HG02642 (cell line): Measurements from ENCODE around the gene PFDN1.

Source experiments
- ATAC-seq: cut with Tn5 transposase; IDR thresholded peaks from one replicate; pipeline ENCODE4 v1.9.1; 2021; ENCODE audit warnings: mild to moderate bottlenecking; ENCODE audit not compliant: unreplicated experiment, poor library complexity

PFDN1 gene

DNA sequence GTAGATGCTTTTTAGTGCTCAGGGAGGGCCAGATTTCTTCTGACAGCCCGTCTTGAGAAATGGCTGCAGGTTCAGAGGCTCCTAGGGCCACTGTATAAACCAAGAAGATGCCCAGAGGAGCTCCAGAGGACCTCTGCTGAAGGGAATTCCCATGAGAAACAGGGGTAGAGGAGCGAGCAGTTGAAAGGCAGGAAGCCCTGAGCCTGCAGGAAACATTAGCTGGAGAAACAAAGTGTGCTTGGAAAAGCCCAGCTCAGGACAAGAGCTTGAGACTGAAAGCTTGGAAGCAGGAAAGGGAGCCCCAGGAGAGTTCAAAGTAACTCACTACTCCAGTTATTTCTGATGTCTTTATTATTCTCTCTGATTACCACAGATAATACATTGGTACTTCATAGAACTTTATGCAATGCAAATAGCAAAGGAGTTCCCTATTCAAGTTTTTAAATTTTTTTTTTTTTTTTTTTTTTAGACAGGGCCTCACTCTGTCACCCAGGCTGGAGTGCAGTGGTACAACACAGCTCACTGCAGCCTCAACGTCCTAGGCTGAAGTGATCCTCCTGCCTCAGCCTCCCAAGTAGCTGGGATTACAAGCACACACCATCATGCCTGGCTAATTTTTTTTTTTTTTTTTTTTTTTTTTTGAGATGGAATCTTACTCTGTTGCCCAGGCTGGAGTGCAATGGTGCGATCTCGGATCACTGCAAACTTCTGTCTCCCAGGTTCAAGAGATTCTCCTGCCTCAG lies 27.0 kb upstream of the PFDN1 start:
- ATAC-seq: no peak

- peak; percentile 47 for ATAC-seq
Measured at GRCh38 chr5:140328036-140328764, 25.3 kb upstream of the PFDN1 start.

DNA sequence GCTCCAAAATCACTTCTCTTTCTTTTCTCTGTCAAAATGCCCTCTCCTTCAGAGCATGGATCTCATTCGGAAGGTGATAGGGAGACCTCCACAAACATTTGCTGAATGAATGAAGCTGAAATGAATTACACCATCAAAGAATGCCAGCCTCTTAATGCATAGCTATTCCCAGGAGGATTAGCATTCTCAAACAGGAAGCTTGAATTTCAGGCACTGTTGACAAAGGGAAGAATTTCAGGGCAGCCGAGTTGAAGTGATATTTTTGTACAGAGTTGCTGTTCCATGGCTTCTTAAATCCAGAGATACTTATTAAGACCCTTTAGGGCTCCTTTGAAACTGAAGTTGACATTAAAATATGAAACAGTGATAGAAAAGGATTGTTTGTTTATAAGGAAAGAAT lies 24.7 kb upstream of the PFDN1 start:
- no peak for ATAC-seq

DNA sequence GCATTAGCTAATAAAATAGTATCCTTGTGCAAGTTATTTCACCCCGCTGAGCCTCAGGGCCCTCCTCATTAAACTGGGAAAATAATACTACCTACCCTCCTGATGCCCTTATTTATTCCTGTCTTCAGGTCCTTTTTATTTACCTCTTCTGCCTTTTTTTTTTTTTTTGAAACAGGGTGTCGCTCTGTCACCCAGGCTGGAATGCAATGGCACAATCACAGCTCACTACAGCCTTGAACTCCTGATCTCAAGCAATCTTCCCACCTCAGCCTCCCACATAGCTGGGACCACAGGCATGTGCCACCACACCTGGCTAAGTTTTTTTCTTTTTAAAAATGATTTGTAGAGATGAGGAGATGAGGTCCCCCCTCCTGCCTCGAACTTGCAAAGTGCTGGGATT lies 22.6 kb upstream of the PFDN1 start:
- no peak for ATAC-seq

DNA sequence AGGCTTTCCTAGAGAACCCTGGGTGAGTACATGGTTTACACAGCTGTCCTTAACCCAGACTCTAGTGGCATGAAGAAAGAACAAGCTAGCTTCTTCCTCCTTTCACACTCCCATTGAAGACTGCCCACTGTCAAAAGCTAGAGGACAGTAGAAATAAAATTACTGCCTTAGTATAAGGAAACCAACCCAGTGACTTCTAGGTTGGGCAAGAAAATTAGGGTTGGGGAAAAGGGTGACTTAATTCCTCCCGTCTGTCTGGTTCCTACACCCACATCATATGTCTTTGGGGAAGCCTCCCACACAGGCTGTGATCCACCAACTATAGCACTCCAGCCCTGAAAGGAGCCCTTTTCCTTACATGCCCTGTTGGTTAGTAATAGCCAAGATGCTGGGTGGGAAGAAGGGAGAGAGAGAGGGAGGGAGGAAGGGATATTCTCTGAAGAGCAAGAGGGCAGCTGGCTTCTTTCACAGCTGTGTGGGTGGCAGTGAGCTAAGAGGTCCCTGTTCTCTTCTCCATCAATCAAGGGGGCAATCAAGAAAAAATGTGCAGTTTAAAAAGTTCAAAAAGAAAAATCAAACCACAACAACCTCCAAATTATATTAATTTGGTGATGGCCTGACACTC lies 21.8 kb upstream of the PFDN1 start:
- ATAC-seq: no peak

DNA sequence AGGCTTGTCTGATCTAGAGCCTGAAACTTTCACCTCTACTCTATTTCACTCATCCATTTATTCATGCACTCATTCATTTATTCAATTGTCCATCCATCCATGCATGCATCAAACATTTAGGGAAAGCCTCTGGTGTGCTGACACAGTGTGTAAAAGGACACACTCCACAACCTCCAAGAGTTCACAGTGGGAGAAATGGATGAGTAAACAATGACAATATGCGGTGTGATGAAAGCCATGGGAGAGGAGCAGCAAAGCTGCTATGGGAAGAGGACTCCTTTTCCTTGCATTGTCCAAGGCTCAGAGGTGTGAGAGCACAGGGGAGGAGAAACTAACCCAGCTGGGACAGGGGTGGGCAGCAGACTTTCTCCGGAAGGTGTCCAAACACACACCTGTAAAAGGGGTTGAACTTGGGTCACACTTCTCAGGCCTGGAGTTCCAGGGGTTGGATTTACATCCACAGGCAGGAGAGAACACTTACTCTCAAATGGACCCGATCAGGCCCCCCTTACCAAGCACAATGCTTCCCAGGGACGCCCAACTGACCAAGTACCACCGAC lies 21.2 kb upstream of the PFDN1 start:
- no peak for ATAC-seq

DNA sequence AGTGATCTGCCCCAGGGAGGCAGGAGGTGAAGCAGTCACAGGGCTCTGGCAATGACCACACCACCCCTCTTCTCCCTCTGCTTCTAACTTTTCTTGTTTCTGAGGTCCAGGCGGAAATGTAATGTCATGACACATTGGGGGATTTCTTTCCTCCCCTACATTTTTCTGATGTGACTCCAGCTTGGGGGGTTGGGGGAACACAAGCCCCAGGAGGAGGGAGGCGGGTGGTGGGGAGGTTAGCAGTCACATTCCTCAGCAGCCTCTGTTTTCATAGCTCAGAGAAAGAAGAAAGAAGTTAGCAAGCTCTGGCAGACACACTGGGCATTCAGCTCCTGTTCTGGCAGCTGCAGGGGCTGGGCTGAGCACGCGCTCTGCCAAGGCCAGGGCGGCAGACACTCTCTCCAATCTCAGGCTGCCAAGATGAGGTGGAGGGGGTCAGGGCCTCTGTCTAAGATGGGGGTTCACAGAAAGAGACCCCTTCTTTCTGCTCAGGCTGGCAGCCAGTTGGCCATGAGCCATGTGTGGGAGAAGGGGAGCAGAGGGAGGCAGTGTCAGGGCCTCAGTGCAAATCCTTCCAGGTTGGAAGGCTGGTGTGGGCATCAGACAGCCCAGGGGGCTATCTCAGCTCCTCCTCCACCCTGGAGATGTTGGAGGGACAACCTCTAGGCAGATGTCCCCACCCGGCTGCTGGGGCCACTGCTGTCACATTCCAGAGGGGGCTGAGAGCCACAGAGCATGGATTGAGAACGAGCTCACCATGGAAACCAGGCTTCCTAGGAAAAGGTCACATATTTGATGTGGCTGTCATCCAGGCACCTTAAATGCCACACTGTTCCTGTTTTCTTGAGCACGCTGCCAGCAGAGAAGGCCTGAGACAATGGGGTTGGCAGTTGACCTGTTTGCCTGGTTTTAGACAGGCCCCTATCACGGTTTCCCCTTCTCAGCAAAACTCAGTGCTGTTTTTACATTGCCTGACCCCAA lies 20.1 kb upstream of the PFDN1 start:
- no peak for ATAC-seq

DNA sequence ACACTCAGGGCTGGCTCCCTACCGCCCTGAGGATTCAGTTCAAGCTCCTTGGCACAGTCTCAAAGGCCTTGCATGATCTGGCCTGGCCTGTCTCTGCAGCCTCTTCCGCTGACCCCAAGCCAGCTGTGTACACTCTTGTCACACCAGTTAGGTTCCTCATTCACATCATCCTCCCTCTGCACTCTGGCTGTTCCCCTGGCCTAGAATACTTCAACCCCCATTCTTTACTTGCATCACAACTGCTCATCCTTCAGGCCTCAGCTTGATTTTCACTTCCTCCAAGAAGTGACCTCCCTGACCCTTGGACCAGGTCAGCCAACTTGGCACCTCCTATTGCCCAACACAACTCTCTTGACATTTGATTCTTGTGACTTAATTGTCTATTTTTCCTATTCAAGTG lies 18.9 kb upstream of the PFDN1 start:
- no peak for ATAC-seq

GRCh38 chr5:140319833-140320232 lies 16.9 kb upstream of the PFDN1 start:
- no peak for ATAC-seq

DNA sequence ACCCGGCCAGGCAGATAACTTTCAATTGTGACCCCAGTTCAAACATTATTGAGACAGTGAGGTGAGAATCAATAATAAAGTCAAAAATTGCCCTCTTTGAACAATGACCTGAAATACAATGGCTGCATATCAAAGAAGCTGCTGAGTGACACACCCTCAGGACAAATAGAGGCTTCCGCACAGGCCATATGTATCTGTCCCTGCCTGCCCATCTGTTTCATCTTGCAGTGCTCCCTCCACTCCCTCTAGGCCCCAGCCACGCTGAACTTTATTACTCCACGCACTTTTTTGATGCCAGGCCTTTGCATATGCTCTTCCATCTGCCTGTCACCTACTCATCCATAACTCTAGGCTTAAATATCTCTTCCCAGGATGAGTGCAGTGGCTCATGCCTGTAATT lies 15.9 kb upstream of the PFDN1 start:
- ATAC-seq: no peak

DNA sequence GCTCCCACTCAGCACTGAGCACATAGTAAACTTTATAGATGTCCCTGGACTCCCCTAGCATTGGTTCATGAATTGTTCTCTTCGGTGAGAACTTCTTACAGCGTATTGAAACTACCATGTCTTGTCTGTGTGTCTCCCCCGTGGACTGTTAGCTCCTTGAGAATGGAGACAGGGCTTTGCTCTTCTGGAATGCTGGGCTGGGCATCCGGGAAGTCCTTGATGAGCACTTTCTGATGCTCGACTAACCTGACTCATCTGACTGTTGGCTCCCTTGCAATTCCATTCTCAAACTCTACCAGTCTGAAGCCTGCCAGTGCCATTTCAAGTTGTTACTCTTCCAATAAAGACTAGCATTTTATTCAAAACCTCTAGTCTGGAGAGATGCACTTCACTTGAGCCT lies 15.0 kb upstream of the PFDN1 start:
- ATAC-seq: no peak

- no peak for ATAC-seq
Measured at GRCh38 chr5:140312791-140313189, 9.9 kb upstream of the PFDN1 start.

GRCh38 chr5:140312067-140312790 lies 9.3 kb upstream of the PFDN1 start:
- no peak for ATAC-seq

GRCh38 chr5:140311011-140311467 lies 8.1 kb upstream of the PFDN1 start:
- no peak for ATAC-seq

DNA sequence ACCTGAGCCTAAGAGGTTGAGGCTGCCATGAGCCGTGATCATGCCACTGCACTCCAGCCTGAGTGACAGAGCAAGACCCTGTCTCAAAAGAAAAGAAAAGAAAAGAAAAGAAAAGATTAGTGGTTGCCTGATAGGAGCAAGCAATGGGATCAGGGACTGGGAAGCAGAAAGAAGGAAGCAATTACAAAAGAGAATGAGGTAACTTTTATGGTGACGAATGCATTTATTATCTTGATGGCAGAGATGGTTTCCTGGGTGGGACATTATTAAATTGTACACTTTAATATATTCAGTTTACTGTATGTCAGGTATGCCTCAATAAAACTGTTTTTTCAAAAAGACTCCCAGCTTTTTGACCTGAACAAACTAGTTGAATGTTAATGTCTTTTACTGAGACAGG lies 7.5 kb upstream of the PFDN1 start:
- ATAC-seq: no peak

DNA sequence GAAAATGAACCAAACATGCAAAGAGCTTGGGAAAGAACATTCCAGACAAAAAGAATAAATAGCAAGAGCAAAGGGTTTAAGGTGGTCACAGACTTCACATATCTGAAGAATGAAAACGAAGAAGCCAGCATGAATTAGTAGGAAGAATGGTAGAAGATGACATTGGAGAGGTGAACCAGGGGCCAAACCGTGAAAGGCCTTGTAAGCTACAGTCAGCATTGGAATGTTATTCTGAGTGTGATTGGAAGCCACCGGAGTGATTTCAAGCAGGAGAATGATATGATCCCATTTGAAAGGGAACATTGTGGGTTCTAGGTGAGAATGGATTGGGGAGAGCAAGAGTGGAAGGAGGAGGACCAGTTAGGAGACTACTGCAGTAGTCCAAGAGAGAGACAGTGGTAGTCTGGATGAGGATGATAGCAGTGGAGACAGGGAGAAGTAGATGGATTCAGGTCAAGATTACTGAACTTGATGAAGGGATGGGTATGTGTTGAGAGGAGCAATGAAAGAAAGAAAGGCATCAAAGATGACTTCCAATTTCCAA lies 6.9 kb upstream of the PFDN1 start:
- ATAC-seq: no peak

DNA sequence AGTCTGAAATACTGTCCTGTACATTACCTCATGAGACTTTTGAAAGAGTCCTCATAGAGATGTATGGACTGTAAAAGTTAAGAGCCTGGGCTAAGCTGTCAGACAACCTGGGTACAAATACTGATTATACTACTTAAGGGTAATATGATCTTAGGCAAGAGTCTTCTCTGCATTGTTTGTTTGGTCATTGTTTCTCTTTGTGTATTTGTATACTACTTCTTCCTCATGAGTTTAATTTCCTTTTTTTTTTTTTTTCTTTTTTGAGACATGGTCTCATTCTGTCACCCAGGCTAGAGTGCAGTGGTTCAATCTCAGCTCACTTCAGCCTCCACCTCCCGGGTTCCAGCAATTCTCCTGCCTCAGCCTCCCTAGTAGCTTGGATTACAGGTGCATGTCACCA lies 2.6 kb upstream of the PFDN1 start:
- ATAC-seq: no peak

- ATAC-seq: no peak
Measured at GRCh38 chr5:140303966-140304365, 1.1 kb upstream of the PFDN1 start.

- no peak for ATAC-seq
Measured at GRCh38 chr5:140301136-140301535, 1.8 kb downstream of the PFDN1 start.
